HG03097 (cell line): Measurements from ENCODE around the gene RTP5.

ENCODE experiments used
- ATAC-seq: cut with Tn5 transposase; IDR thresholded peaks from one replicate; pipeline ENCODE4 v1.9.1; 2021; ENCODE audit not compliant: unreplicated experiment, low FRiP score

RTP5 gene

DNA sequence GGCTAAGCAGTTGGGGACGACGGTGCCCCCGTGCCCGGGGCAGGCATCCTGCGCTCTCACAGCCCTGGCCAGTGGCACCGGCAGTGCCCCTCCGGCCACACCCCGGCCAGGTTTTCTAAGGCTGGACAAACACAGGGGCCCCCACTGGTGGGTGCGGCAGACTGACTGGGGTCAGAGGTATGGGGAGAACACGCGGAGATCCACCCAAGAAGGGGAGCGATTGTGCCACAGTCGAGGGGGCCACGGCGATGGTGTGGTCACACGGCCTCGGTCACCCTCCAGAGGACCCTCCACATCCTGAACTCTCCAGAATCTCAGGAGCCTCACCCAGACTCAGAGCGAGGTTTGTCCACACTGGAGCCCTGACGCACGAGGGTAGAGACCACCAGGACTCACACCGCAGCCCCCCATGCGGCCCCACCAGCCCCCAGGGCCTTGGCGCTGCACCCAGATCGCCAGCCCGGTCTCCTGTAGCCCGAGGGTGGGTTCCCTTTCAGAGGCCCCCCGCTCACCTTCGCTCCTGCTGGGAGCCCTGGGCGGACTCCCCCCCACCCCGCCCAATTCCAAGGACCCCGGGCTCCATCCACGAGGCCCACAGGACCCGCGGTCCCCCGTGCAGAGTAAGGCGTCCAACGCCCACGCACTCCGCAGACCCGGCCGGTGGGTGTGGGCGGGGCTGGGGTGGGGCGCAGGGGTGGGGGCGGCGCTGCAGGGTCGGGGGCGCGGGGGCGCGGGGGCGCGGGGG lies 26.0 kb upstream of the RTP5 start:
- no peak for ATAC-seq

DNA sequence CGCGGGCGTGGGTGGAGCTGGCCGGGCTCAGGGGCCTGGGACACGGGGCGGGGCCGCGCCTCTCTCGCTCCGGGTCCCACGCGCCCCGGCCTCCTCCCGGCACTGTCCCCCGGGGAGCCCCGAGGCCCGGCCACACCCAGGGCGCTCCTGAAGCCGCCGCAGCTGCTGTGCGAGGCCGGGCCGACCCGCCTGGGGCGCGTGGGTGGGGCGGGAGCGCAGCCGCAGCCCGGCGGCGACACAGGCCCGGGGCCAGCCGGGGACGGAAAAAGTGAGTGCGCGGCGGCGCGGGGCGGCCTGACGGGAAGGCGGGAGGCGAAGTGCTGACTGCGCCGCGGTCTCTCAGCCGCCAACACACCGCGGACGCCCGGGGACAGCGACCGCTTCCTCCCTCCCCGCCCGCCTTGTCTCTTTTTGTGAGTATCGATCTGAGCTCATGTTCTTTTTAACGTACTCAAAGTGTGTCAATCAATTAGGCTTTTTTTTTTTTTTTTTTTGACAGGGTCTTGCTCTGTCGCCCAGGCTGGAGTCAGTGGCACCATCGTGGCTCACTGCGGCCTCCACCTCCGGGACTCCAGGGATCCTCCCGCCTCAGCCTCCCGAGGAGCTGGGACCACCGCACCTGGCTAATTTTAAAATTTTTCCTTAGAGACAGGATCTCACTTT lies 25.3 kb upstream of the RTP5 start:
- no peak for ATAC-seq

DNA sequence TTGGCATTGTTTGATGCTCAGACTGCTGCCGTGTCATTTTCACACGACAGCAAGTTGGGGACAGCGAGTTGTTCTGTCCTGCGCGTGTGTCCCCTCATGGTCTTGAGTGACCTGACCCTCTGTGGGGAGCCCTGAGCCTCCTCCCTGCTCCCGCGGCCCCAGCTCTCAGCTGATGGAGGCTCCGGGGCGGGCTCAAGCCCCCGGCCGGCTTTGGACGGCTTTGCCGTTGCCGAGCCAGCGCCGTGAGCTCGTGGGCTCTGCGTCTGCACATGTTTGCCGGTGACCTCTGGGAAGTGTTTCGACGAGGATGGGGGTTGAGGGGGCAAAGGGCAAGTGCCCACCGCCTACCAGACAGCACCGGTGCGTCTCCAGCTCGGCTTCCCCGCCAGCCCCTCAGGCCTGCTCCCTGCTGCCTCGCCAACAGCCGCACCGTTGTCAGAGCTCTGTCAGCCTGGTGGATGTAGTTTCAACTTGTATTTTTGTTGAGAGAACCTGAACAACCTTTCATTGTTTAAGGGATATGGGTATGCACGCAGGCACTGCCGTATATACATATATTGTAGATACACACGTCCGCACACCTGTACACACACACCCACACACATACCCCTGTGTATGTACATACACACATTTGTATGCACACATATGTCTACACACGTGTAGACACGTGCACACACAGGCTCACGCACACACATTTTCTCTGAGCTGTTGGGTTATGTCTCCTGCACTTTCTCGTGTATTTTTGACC lies 24.5 kb upstream of the RTP5 start:
- ATAC-seq, result no peak

DNA sequence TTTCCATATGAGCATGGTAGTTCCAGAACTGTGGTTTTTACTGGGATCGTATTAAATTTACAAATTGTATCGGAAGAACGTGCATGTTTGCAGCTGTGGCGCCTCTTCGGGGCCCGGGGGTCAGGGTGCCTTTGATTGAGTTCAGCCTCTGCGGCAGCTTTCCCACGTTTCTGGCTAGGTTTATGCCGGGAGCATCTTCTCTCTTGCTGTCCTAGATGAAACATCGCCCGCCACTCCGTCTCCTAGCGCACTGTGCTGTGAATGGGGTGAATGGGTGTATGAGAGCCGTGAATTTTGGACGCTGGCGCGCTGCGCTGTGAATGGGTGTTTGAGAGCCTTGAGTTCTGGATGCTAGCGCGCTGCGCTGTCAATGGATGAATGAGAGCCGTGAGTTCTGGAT lies 23.1 kb upstream of the RTP5 start:
- no peak for ATAC-seq

DNA sequence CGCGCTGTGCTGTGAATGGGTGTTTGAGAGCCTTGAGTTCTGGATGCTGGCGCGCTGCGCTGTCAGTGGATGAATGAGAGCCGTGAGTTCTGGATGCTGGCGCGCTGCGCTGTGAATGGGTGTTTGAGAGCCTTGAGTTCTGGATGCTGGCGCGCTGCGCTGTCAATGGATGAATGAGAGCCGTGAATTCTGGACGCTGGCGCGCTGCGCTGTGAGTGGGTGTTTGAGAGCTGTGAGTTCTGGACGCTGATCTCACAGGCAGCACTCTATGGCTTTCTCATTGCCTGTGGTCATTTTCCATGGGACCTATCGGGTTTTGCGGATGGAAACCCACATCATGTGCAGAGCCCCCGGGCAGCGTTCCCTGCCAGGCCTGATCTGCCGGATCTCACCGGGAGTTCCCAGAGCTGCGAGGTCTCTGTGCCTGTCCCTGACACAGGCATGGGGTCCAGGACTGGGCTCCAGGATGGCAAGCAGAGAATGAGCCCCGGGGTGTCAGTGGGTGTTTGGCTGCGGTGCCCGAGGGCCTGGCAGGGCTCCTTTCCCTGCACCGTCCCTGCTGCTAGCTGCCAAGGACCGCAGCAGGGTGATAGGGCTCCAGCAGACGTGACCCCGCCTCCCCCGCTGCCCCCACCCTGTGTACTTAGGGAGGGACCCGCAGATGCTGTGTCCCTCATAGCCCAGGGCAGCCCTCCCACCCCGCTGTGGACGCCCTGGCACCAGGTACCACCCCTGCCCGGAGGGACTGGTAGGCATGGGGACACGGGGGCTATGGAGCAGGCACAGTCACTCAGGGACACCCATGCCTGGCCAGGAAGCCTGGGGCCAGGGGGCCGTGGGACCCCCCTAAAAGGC lies 20.5 kb upstream of the RTP5 start:
- no peak for ATAC-seq

DNA sequence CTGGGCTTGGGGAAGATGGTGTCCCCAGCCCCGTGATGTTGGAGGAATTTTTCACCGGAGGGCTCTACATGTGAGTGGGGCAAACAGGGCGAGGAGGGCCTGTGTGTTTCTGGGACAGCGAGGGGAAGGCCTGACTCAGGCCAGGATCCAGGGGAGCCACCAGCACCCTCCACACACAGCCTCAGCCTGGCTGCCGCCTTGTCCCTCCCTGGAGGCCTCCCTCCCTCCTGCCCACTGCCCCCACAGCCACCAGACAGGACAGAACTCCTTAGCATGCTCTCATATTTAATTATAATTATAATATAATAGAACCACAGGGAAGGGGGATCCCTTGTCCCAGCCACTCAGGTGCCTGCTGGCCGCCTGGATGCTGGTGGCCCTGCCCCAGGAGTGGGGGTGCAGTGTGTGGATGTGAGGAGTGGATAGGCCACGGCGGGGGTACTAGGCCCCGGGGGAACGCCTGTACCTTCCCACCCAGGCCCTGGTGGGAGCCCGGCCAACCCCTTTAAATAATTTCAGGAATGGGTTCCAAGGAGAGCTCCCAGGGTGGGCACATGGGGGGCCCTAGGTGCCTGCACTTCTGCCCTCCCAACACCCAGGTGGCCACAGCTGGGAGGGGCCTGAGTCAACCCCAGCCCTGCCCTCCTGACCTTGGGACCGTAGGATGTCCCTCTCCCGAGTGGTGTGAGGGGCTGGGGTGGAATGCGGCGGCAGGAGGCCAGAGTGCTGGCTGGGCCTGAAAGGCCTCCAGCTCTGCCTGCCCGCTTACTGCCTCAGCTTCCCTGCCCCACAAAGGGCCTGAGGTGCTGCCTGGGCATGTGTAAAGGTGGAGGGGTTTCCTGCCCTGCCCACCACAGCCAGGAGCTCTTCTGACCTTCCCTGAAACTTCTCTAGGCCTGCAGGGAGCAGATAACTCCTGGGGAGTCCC lies 19.6 kb upstream of the RTP5 start:
- no peak for ATAC-seq

DNA sequence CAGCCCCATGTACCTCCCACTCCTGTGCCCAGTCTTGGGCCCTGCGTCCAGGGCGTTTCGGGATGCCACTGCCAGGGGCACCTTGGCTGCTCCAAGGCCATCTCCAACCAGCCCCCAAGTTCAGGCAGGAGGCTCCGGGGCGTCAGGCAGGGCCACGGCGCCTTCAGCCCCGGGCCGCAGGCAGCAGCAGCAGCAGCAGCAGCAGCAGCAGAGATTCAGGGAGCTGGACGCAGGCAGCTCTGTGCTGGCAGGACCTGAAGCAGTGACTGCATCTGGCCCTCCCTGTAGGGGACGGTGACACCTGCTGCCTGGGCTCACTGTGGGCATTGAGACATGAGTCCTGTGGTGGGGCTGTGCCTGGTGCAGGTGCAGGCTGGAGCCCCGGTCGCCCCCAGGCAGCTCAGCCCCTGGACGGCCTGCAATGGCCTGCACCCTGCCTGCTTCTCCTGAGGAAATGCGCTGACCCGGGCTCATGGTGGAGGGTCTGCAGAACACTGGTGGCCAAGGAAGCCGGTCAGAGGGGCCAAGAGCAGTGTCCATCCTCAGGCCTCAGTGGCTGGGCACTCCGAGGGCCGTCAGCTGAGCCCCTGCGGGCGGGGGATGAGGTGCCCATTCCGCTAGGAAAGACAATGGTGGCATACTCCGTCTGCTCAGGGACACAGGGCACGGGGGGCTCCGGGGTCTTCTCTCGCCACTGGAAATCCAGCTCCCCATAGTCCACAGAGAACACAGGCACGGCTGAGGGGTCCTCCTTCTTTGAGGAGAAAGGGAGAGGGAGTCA lies 18.8 kb upstream of the RTP5 start:
- no peak for ATAC-seq

DNA sequence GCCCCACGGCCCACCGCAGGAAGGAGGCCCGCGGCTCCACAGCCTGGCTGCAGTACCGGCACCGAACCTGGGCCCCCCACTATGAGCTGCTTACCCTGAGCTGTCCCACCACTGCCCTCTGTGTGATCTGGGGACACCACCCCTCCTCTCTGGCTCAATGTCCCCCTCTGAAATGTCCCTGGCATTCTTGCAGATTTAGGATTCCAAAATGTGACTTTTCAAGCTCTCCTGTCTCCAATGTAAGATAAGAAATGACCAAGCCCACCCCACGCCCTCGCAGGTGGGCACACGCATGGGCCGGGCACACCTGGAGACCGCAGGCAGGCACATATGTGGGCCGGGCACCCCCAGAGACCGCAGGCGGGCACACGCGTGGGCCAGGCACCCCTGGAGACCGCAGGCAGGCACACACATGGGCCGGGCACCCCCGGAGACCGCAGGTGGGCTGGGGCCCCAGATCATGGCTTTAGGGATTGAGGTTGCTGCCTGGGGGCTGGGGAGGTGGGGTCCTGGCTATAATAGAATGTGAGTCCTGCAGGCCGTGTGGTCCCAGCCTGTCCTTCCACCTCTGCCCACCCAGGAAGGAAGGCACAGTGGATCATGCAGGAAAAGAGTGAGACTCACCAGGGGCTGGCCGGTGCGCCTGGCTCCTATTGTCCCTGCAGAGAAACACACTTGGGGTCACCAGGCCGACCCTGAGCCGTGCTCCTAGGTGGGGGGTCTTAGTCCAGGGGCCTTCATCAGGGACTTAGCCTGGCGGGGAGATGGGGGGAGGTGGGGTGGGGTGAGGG lies 18.0 kb upstream of the RTP5 start:
- no peak for ATAC-seq

DNA sequence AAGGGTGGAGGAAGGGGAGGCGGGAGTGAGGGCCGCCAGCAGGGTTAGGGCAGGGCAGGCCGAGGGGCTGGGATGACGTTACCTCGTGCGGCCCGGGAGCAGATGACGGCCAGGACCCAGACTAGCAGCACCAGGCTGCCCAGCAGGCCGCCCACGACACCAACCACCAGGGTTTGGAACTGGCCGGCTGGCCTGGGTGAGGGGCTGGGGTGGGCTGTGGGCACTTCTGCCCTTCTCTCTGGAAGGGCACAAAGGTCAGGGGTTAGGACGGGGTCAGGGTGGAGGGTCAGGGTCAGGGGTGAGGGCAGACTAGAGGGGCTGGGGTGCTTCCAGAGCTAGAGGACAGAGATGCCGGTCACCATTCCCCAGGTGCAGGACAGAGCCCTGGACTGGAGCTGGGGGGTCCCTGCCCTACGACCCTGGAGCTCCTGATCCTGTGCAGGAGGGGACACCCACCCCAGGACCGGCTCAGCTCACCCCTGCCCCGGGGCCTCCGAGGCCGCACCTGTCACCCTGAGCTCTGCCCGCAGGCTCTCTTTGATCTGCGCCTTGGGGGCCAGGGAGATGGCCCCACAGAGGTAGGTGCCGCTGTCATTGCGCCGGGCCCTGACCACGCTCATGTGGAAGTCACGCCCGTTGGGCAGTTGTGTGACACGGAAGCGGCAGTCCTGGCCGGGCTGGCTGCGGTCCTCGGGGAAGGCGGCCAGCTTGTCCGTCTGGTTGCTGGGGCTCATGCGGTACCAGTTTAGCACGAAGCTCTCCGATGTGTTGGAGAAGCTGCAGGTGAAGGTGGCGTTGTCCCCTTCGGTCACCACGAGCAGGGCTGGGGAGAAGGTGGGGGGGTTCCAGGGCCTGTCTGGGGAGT lies 17.2 kb upstream of the RTP5 start:
- no peak for ATAC-seq

DNA sequence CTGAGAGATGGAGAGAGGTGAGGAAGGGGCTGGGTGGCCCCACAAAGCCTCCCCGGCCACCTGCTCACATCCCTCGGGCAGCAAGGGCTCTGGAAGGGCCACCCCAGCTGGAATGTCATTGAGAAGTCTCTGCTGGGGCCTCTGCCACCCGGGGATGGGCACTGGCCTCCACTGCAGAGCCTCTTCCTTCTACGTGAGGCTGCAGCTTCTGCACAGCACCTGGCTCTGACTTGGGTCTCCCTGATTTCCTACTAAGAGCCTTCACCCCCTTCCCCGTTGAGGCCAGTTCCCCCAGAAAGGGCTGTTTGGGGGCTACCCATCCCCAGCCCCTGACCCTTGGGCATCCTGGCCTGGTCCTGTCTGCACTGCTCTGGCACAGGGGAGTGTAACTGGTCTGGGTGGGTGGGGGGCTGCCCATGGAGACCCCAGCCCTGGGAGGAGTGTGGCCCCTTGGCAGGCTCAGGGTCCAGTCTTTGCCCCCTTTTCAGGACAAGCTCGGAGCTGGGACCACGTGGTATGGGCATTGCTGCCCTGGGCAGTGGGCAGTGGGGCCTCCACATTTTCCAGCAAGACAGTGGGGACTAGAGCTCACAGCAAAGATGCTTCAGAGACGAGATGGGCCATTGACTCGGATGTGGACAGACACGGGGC lies 16.4 kb upstream of the RTP5 start:
- ATAC-seq, result no peak

DNA sequence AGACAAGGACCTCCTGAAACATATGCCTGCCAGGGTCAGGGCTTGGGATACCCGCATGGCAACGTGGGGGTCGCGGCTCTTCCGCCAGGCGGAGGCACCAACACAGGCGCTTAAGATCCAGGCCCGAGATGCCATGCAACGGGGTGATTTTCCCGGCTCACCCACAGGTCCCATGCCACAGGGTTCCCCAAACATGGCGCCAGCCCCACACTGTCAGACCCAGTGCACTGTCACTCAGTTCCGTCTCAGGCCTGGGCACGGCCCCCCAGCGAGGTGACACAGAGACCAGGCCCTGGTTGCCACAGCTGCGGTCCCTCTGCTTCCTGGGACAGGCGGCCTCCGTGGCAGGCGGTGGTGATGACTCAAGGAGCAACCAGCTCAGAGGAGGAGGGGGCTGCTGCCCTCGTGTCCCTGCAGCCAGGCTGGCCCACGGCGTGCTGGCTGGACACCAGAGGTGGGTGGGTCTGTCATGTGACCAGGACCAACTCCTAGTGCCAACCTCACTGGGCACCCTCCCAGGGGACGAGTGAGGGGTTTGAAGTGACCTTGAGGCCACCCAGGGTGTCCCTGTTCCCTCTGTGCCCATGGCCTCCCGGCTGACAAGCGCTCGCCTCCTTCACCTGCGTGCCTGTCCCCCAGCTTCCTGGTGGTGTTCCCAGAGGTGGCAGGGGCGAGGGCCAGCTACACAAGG lies 15.7 kb upstream of the RTP5 start:
- ATAC-seq, result no peak

DNA sequence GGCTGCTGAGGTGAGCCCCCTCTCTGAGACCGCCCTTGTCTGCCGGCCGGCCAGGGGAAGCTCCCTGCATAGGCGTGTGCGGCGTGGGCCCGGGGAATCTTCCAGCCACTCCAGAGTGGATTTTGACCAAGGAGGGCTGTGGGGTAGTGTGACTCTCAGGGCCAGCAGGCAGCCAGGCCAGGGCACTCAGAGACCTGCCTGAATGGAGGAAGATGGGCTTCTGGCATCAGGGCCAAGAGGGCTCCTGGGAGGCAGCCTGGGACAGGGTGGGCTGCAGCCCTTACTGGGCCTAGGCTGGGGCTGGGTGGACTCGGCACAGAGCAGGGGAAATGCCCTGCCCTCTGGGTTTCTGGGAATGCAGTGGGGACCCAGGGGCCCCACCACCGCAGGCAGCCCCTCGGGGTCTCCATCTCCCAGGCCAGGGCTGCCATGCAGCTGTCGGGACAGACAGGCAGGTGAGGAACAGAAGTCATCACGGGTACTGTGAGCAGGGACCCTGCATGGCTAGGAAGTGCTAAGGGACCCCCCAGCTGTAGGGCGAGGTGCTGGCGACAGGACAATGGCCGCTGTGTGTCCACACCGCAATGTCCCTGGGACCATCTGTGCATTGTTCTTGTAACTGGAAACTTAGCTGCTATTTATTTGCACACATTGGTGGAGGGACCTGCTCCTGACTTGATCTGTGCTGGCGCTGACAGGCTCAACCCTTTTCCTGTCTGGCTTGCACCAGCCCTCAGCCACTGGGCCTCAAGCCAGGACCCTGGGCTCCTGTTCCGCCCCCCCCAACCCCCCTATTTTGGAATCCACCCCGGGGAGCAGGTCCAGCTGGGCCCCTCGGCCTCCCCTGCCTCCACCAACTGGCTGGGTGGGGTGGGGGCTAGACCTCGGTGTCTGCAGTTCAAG lies 14.9 kb upstream of the RTP5 start:
- ATAC-seq, result no peak

DNA sequence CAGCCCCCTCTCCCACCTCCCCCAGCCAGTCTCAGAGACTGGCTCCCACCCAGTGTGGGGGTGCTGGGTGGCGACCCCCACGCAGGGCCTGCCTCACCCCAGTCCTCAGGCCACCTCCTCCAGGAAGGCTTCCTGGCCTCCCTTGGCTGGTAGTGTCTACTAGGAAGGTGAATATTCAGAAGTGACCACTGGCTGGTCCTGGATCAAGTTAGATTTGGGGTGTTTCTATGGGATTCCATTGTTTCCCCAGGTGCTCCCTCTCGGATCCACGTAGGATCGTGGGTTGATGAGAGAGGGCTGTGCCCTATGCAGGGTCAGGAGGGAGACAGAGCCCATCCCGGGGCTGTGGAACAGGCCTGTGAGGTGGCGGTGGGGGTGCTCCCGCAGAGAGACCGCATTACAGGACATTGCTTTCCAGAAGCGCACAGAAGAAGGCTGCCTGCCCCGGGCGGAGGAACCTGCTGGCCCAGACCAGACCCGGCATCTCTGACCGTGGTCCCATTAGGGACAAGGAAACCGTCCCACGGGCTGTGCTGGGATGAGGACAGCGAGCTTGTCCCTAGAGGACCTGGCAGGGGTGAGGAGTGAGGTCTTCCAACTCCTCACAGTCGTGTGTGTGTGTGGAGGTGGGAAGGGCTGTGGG lies 14.2 kb upstream of the RTP5 start:
- no peak for ATAC-seq

DNA sequence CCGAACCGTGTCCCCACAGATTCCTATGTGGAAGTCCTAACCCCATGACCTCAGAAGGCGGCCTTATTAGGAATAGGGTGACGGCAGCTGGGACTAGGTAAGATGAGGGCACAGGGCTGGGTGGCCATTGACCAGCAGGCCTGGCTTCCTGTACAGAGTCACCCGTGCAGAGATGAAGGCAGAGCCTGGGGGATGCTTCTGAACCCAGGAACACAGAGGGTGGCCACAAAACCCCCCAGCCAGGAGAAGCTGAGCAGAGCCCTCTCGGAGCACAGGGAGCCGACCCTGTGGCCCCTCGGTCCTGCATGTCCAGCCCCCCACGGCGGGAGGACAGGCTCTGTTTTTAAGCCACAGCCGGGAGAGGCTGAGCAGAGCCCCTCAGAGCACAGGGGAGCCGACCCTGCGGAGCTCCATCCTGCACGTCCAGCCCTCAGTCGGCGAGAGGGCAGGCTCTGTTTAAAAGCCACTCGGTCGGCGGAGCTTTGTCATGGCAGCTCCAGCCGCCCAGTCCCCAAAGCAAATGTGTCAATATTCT lies 13.6 kb upstream of the RTP5 start:
- ATAC-seq, result no peak
